Medulla oblongata (tissue), 1 donor: ENCODE data around the gene MIEN1.
"Not testable (repeated sequence)": the region's sequence is repeated elsewhere in the genome, so short reads cannot be mapped to it uniquely, and the experiment has no call there.

ENCODE experiments used
- DNase-seq: peaks from one replicate; pipeline ENCODE4 v3.0.0-alpha.2; 2015; ENCODE audit errors: extremely low spot score

MIEN1 gene

GRCh38 chr17:39755554-39756379 lies 25.4 kb upstream of the MIEN1 start:
- no peak for DNase-seq

- peak; percentile 24 for DNase-seq
Measured at GRCh38 chr17:39754958-39755553, 24.7 kb upstream of the MIEN1 start.

- peak; percentile 90 for DNase-seq
Measured at GRCh38 chr17:39754161-39754957, 24.0 kb upstream of the MIEN1 start.

DNA sequence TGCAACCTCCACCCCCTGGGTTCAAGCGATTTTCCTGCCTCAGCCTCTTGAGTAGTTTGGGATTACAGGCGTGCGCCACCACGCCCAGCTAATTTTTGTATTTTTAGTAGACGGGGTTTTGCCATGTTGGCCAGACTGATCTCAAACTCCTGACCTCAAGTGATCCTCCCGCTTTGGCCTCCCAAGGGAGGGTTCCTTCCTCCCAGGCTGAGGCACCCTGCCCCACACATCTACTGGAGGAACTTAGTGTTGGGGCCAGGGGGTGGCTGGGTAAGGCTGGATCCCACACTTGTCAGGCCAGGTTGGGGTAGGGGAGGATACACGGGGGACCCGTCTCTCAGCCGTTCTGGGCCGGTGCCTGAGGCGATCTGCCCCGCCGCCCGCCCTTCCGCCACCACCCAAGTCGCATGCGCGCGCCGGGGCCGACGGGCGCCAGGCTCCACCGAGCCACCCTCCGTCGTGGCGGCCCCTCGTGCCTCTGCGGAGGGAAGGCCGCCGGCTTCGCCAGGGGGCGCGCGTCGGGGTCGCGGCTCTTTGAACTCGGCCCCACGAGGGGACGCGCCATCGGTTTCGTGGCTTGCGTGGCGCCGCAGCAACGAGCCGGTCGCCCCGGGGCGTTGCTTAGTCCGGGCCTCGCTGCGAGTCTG lies 23.3 kb upstream of the MIEN1 start:
- peak; percentile 34 for DNase-seq

GRCh38 chr17:39752241-39752881 lies 22.0 kb upstream of the MIEN1 start:
- DNase-seq, result no peak

DNA sequence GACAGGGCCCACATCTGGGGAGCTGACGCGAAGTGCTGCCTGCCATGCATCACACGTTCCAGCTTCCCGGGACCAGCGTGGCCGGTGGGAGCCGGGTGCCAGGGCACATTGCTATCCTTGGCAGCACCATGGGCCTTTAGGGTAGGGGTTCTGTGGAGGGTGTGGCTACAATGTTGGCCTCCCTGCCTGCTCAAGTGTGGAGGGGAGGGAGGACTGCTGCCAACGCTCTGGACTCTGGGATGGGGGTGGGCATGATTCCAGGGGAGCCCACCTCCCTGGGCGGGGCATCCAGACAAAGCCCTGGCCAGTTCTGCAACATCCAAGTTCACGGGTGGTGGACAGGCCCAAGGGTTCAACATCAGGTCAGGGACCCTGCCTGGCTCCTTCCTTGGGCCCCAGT lies 21.3 kb upstream of the MIEN1 start:
- DNase-seq, result no peak

GRCh38 chr17:39751016-39751543 lies 20.7 kb upstream of the MIEN1 start:
- DNase-seq, result no peak

- DNase-seq, result no peak
Measured at GRCh38 chr17:39750131-39751015, 20.0 kb upstream of the MIEN1 start.

GRCh38 chr17:39748444-39749034 lies 18.2 kb upstream of the MIEN1 start:
- DNase-seq, result not testable (repeated sequence)

DNA sequence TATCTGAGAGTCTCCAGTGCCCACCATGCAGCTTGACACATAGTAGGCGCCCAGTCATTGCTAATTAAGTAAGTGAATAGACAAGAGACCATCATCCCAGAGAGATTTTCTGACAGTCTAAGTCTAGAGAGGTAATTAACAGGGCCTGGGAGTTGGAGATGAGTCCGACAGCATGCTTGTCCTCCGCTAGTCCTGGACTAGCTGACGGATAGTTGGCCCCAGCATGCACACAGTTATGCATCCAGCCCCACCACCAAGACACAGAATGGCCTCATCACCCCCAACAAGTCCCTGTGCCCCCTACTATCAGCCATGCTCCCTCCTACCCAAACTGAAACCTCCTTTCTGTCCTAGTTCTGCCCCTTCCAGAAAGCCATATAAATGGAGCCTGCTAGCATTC lies 17.4 kb upstream of the MIEN1 start:
- no peak for DNase-seq

GRCh38 chr17:39746145-39746461 lies 15.8 kb upstream of the MIEN1 start:
- no peak for DNase-seq

DNA sequence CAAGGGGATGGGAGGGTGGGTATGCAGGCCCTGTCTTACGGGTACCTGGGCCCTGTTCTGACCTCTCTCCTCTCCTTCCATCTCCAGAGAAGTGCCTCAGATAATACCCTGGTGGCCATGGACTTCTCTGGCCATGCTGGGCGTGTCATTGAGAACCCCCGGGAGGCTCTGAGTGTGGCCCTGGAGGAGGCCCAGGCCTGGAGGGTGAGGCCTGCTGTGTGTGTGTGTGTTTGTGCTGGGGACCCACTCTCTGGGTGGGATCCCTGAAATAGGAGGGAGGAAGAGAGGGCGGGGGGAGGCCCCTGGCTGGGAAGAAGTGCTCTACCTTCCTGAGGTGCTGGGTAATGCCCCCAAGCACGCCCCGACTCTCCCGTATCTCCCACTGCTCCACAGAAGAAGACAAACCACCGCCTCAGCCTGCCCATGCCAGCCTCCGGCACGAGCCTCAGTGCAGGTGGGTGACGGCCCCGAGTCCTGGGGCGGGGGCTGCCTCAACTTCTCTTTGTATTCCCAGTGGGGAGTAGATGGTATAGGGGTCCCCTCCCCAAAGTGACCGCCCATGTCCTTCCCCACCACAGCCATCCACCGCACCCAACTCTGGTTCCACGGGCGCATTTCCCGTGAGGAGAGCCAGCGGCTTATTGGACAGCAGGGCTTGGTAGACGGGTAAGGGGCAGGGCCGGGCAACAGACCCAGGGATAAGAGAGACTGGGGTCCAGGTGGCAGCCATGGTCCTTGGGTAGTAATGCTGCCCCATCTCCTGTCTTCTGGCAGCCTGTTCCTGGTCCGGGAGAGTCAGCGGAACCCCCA lies 15.2 kb upstream of the MIEN1 start:
- no peak for DNase-seq

GRCh38 chr17:39744836-39745215 lies 14.5 kb upstream of the MIEN1 start:
- DNase-seq, result no peak

DNA sequence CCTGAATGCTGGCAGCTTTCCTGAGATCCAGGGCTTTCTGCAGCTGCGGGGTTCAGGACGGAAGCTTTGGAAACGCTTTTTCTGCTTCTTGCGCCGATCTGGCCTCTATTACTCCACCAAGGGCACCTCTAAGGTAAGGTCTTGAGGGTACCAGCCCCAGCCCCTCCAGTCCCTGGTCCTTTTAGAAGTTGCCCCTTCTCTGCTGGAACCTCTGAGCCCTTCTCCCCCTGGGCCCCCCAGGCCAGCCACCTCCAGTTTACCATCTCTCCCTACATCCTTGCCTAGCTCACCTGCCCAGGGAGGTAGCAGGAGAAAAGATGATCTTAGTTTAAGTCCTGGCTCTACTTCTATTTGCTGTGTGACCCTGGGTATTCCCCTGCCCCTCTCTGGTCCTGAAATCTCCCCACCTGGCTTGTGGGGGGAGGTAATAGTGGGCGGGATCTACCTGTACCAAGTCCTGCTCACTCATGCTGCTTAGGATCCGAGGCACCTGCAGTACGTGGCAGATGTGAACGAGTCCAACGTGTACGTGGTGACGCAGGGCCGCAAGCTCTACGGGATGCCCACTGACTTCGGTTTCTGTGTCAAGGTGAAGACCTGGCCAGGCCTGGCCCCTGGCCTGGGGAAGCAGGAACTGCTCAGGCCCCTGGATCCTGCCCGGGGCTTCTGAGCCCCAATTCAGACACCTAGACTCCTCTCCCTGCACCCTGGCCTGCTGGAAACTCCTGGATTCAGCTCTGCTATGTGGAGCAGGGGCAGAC lies 13.9 kb upstream of the MIEN1 start:
- DNase-seq, result no peak

GRCh38 chr17:39742856-39743436 lies 12.6 kb upstream of the MIEN1 start:
- no peak for DNase-seq

DNA sequence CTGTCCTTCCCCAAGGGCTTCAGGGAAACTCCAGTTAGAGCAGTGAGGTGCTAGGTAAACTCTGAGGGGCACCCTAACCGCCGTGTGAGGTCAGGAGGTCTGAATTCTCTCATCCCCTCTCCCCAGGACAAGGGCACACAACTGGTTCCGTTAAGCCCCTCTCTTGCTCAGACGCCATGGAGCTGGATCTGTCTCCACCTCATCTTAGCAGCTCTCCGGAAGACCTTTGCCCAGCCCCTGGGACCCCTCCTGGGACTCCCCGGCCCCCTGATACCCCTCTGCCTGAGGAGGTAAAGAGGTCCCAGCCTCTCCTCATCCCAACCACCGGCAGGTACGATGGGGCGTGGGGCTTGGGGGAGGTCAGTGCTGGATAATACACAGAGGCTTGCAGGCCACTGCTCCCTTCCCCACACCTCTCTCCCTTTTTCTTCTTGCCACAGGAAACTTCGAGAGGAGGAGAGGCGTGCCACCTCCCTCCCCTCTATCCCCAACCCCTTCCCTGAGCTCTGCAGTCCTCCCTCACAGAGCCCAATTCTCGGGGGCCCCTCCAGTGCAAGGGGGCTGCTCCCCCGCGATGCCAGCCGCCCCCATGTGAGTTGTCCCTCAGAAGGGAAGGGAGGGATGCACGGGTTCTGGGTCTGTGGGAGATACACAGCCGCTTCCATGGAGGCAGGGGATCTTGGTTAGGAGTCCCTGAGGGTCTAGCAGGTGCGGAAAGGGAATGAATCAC lies 12.0 kb upstream of the MIEN1 start:
- DNase-seq, result no peak

GRCh38 chr17:39740357-39741111 lies 10.2 kb upstream of the MIEN1 start:
- DNase-seq, result no peak
